Muscle layer of duodenum (tissue), 2 donors: Measurements from ENCODE around the gene SIX3.

ENCODE experiments used
- H3K27ac ChIP-seq: one replicate; pipeline ENCODE4 v1.7.0; 2013; ENCODE audit warnings: mild to moderate bottlenecking, low read length
- H3K27me3 ChIP-seq: one replicate; pipeline ENCODE4 v1.7.0; 2013; ENCODE audit warnings: low read depth, mild to moderate bottlenecking, control low read depth, low read length
- H3K36me3 ChIP-seq, 2 donors: one replicate each; pipeline ENCODE4 v1.7.0; 2013; ENCODE audit warnings: low read length in 2 of 2, control low read depth in 1 of 2, mild to moderate bottlenecking in 1 of 2; ENCODE audit not compliant: insufficient read depth in 2 of 2, control insufficient read depth in 1 of 2
- H3K4me1 ChIP-seq, 2 donors: one replicate each; pipeline ENCODE4 v1.7.0; 2013; ENCODE audit warnings: low read length in 2 of 2, mild to moderate bottlenecking in 2 of 2, control low read depth in 1 of 2, moderate library complexity in 1 of 2; ENCODE audit not compliant: insufficient read depth in 2 of 2, control insufficient read depth in 1 of 2
- H3K4me3 ChIP-seq, 2 donors: one replicate each; pipeline ENCODE4 v1.7.0; 2013; ENCODE audit warnings: low read length in 2 of 2, low read depth in 1 of 2, mild to moderate bottlenecking in 1 of 2
- H3K9me3 ChIP-seq, 2 donors: one replicate each; pipeline ENCODE4 v1.7.0; 2013; ENCODE audit warnings: low read length in 2 of 2, control low read depth in 1 of 2, mild to moderate bottlenecking in 1 of 2; ENCODE audit not compliant: control insufficient read depth in 1 of 2
- donor health status: healthy.

Gene SIX3

GRCh38 chr2:44938287-44939105 is 3.0 kb upstream of the SIX3 start:
- H3K27ac ChIP-seq: no peak overlapping the region
- H3K4me3 ChIP-seq: peak overlapping the region in 1 of 2 donors; percentile 51
- H3K4me1 ChIP-seq: peaks cover 3 to 74% of the 10 kb centered on the region in 2 donors
- H3K36me3 ChIP-seq: no peaks in the 10 kb centered on the region
- H3K9me3 ChIP-seq: no peaks in the 10 kb centered on the region
- H3K27me3 ChIP-seq: peaks cover 75% of the 10 kb centered on the region

GRCh38 chr2:44939106-44940048 is 2.1 kb upstream of the SIX3 start:
- Histone ChIP-seq H3K27ac (no peak overlapping the region), H3K36me3 (no peaks in the 10 kb centered on the region), H3K27me3 (peaks cover 77% of the 10 kb centered on the region), H3K4me1 (peaks cover 3 to 71% of the 10 kb centered on the region in 2 donors), H3K4me3 (peak overlapping the region in 1 of 2 donors; percentile 51), H3K9me3 (no peaks in the 10 kb centered on the region)

GRCh38 chr2:44940049-44940494 is 1.4 kb upstream of the SIX3 start:
- no peaks in the 10 kb centered on the region for H3K9me3 ChIP-seq
- H3K4me1 ChIP-seq: peaks cover 3 to 70% of the 10 kb centered on the region in 2 donors
- H3K27me3 ChIP-seq: peaks cover 83% of the 10 kb centered on the region
- no peak overlapping the region for H3K27ac ChIP-seq
- no peak overlapping the region for H3K4me3 ChIP-seq
- no peaks in the 10 kb centered on the region for H3K36me3 ChIP-seq

GRCh38 chr2:44940732-44941464 is 604 bp upstream of the SIX3 start:
- peaks cover 3 to 65% of the 10 kb centered on the region in 2 donors for H3K4me1 ChIP-seq
- no peaks in the 10 kb centered on the region for H3K9me3 ChIP-seq
- H3K27me3 ChIP-seq: peaks cover 79% of the 10 kb centered on the region
- H3K27ac ChIP-seq: no peak overlapping the region
- no peaks in the 10 kb centered on the region for H3K36me3 ChIP-seq
- H3K4me3 ChIP-seq: peak overlapping the region; percentile 61 to 62

- no peaks in the 10 kb centered on the region for H3K9me3 ChIP-seq
- H3K27me3 ChIP-seq: peaks cover 70% of the 10 kb centered on the region
- H3K36me3 ChIP-seq: no peaks in the 10 kb centered on the region
- H3K4me1 ChIP-seq: peaks cover 3 to 61% of the 10 kb centered on the region in 2 donors
- peak overlapping the region in 1 of 2 donors; percentile 62 for H3K4me3 ChIP-seq
- H3K27ac ChIP-seq: no peak overlapping the region
These were observed 965 bp downstream of the SIX3 start for GRCh38 chr2:44942304-44943030.

GRCh38 chr2:44943031-44943692 is 1.7 kb downstream of the SIX3 start:
- H3K27me3 ChIP-seq: peaks cover 68% of the 10 kb centered on the region
- no peaks in the 10 kb centered on the region for H3K36me3 ChIP-seq
- H3K9me3 ChIP-seq: no peaks in the 10 kb centered on the region
- H3K27ac ChIP-seq: no peak overlapping the region
- peak overlapping the region in 1 of 2 donors; percentile 62 for H3K4me3 ChIP-seq
- H3K4me1 ChIP-seq: peaks cover 3 to 54% of the 10 kb centered on the region in 2 donors

GRCh38 chr2:44943693-44944101 is 2.2 kb downstream of the SIX3 start:
- peaks cover 3 to 48% of the 10 kb centered on the region in 2 donors for H3K4me1 ChIP-seq
- H3K9me3 ChIP-seq: no peaks in the 10 kb centered on the region
- H3K27me3 ChIP-seq: peaks cover 68% of the 10 kb centered on the region
- no peak overlapping the region for H3K4me3 ChIP-seq
- H3K27ac ChIP-seq: no peak overlapping the region
- no peaks in the 10 kb centered on the region for H3K36me3 ChIP-seq

- Histone ChIP-seq H3K27ac (no peak overlapping the region), H3K36me3 (no peaks in the 10 kb centered on the region), H3K9me3 (no peaks in the 10 kb centered on the region), H3K27me3 (peaks cover 74% of the 10 kb centered on the region), H3K4me1 (peaks cover 3 to 45% of the 10 kb centered on the region in 2 donors), H3K4me3 (peak overlapping the region; percentile 7 to 40)
These were observed 2.8 kb downstream of the SIX3 start for GRCh38 chr2:44944102-44944951.

- Histone ChIP-seq H3K4me3 (peak overlapping the region in 1 of 2 donors; percentile 7), H3K27ac (no peak overlapping the region), H3K4me1 (peaks cover 3 to 46% of the 10 kb centered on the region in 2 donors), H3K36me3 (no peaks in the 10 kb centered on the region), H3K9me3 (no peaks in the 10 kb centered on the region), H3K27me3 (peaks cover 72% of the 10 kb centered on the region)
These were observed 3.6 kb downstream of the SIX3 start for GRCh38 chr2:44944952-44945612.
